ENCODE results near the gene CREBL2. TPM values are rescaled to one million over a fixed set of nuclear protein-coding genes. Genes with fewer than 3 reads are reported as not detected.

CREBL2 gene
- total and polyA plus RNA-seq, 9 donors = 23.7 to 58.9 (median 38.2) TPM

- intact Hi-C loops (cut with DNase I) = no loop called here
- no peaks in the 10 kb centered on the region for H3K27me3 ChIP-seq
- TF ChIP-seq EP300 (IDR thresholded peaks at IDR 0.05) = no peak
- TF ChIP-seq, protein P1, sequence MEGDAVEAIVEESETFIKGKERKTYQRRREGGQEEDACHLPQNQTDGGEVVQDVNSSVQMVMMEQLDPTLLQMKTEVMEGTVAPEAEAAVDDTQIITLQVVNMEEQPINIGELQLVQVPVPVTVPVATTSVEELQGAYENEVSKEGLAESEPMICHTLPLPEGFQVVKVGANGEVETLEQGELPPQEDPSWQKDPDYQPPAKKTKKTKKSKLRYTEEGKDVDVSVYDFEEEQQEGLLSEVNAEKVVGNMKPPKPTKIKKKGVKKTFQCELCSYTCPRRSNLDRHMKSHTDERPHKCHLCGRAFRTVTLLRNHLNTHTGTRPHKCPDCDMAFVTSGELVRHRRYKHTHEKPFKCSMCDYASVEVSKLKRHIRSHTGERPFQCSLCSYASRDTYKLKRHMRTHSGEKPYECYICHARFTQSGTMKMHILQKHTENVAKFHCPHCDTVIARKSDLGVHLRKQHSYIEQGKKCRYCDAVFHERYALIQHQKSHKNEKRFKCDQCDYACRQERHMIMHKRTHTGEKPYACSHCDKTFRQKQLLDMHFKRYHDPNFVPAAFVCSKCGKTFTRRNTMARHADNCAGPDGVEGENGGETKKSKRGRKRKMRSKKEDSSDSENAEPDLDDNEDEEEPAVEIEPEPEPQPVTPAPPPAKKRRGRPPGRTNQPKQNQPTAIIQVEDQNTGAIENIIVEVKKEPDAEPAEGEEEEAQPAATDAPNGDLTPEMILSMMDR (IDR thresholded peaks at IDR 0.05) = no peak
- TF ChIP-seq POLR2A (IDR thresholded peaks at IDR 0.05) = no peak
- no peaks in the 10 kb centered on the region for H3K9me3 ChIP-seq
- no peak for DNase-seq
- H3K36me3 ChIP-seq = no peaks in the 10 kb centered on the region
- H3K4me3 ChIP-seq = no peak overlapping the region
- H3K4me1 ChIP-seq (ENCODE audit: insufficient read depth) = no peaks in the 10 kb centered on the region
- H3K27ac ChIP-seq = no peak overlapping the region
- WGBS, 3 donors = 96 to 97% (median 97%) methylated on average over 1 of the region's 1 CpG
Measured at GRCh38 chr12:12686472-12686871, 74.8 kb downstream of the CREBL2 start.

- TF ChIP-seq POLR2A (IDR thresholded peaks at IDR 0.05) (no peak), EP300 (IDR thresholded peaks at IDR 0.05) (no peak)
- TF ChIP-seq, protein P1 (IDR thresholded peaks at IDR 0.05) = no peak
- intact Hi-C loops (cut with DNase I) = no loop called here
- H3K27ac ChIP-seq = no peak overlapping the region
- H3K4me1 ChIP-seq (ENCODE audit: insufficient read depth) = no peaks in the 10 kb centered on the region
- H3K4me3 ChIP-seq = no peak overlapping the region
- H3K27me3 ChIP-seq = no peaks in the 10 kb centered on the region
- no peaks in the 10 kb centered on the region for H3K9me3 ChIP-seq
- no peak for DNase-seq
- no peaks in the 10 kb centered on the region for H3K36me3 ChIP-seq
Measured at GRCh38 chr12:12686925-12687324, 75.2 kb downstream of the CREBL2 start.

DNA sequence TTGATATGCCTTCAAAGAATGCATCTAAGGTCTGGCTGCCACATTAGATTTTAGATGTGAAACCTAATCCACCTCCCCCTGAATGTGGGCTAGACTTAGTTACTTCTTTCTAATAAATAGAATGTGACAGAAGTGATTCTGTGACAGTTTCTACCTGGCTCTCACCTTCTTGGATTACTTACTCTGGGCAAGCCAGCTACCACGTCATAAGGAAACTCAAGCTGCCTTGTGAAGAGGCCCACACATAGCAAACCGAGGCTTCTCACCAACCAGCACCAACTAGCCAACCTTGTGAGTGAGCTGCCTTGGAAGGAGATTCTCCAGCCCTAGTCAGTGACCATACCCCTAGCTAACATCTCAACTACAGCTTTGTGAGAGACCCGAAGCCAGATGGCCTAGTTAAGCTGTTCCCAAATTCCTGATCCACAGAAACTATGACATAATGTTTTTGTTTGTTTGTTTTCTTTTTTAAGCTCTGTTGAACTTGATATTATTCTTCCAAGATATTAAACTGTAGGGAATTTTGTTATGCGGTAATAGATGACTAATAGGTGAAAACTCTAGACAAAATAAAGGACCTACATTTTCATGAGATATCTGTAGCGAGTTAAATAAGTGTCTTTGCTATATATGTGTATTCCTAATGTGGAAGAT is 78.1 kb downstream of the CREBL2 start:
- WGBS, 3 donors = 81 to 82% (median 82%) methylated on average over 5 of the region's 5 CpGs
- TF ChIP-seq POLR2A (IDR thresholded peaks at IDR 0.05) (no peak), EP300 (IDR thresholded peaks at IDR 0.05) (no peak)
- TF ChIP-seq, protein P1 (IDR thresholded peaks at IDR 0.05) = no peak
- intact Hi-C loops (cut with DNase I) = no loop called here

DNA sequence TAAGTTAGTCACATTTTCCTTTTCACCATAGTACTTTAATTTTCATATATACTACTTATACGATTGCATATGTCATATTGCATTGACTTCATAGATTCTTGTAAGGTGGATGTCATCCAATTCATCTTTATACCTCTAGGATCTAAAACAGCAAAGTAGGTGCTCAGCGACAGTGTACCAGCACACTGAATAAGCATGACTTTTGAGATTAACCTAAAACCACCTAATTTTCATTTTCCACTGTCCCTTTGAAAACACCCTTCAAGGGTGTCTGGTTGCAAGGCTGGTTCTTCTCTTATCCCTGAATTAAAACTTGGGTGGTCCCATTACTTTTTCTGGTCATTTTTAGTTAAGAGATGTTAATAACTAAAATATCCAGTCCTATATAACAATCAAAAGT is 79.9 kb downstream of the CREBL2 start:
- no peak for TF ChIP-seq POLR2A (IDR thresholded peaks at IDR 0.05)
- TF ChIP-seq EP300 (IDR thresholded peaks at IDR 0.05) = no peak
- TF ChIP-seq, protein P1 (IDR thresholded peaks at IDR 0.05) = no peak
- intact Hi-C loops (cut with DNase I) = no loop called here
- DNase-seq = no peak
- Histone ChIP-seq H3K27ac (no peak overlapping the region), H3K4me1 (ENCODE audit: insufficient read depth) (no peaks in the 10 kb centered on the region), H3K9me3 (no peaks in the 10 kb centered on the region), H3K27me3 (no peaks in the 10 kb centered on the region), H3K4me3 (no peak overlapping the region), H3K36me3 (no peaks in the 10 kb centered on the region)
- 89 to 94% (median 91%) methylated on average over 2 of the region's 2 CpGs for WGBS, 3 donors

More for the DNA sequence above, 78.1 kb downstream of the CREBL2 start:
- H3K4me1 ChIP-seq (ENCODE audit: insufficient read depth) = no peaks in the 10 kb centered on the region
- H3K27ac ChIP-seq = no peak overlapping the region
- no peaks in the 10 kb centered on the region for H3K9me3 ChIP-seq
- H3K27me3 ChIP-seq = no peaks in the 10 kb centered on the region
- DNase-seq = no peak
- H3K36me3 ChIP-seq = no peaks in the 10 kb centered on the region
- H3K4me3 ChIP-seq = no peak overlapping the region
